ENCODE measurements around the gene NXPE2.

GRCh38 chr11:114673661-114674060 lies 4.7 kb upstream of the NXPE2 start:
- TF ChIP-seq EZH2 (IDR thresholded peaks at IDR 0.05; ENCODE audit: insufficient read depth, low read length): no peak
- TF ChIP-seq CTCF (IDR thresholded peaks at IDR 0.05; ENCODE audit: insufficient read depth, low read depth, low read length): no peak

Data from astrocyte (in vitro differentiated cells and primary cell).